ENCODE measurements around the gene OXT. TPM values are rescaled to one million over a fixed set of nuclear protein-coding genes. Genes with fewer than 3 reads are reported as not detected.
A peak's percentile ranks its signal among the peaks of the same experiment; 100 is the strongest.
"Not testable (repeated sequence)": the region's sequence is repeated elsewhere in the genome, so short reads cannot be mapped to it uniquely, and the experiment has no call there.

OXT gene
- total RNA-seq, 1 donor from 2014 or later: not detected

GRCh38 chr20:3051385-3052019, 19.9 kb upstream of the OXT start:
- Mint-ChIP-seq H3K4me3 (ENCODE audit: unreplicated experiment) (no peak overlapping the region), H3K9me3 (ENCODE audit: unreplicated experiment) (no peaks in the 10 kb centered on the region), H3K4me1 (ENCODE audit: low read depth, unreplicated experiment) (peaks cover 4% of the 10 kb centered on the region)

GRCh38 chr20:3059489-3059888, 11.9 kb upstream of the OXT start:
- H3K36me3 Mint-ChIP-seq (ENCODE audit: unreplicated experiment): no peaks in the 10 kb centered on the region
- H3K4me3 Mint-ChIP-seq (ENCODE audit: unreplicated experiment): no peak overlapping the region
- no peaks in the 10 kb centered on the region for H3K4me1 Mint-ChIP-seq (ENCODE audit: low read depth, unreplicated experiment)
- DNase-seq: no peak
- no peak overlapping the region for H3K27ac Mint-ChIP-seq (ENCODE audit: unreplicated experiment)
- H3K27me3 Mint-ChIP-seq (ENCODE audit: unreplicated experiment): peaks cover under 1% of the 10 kb centered on the region
- H3K9me3 Mint-ChIP-seq (ENCODE audit: unreplicated experiment): no peaks in the 10 kb centered on the region
- no peak for TF ChIP-seq CTCF (IDR thresholded peaks at IDR 0.05; ENCODE audit: partially characterized antibody, unreplicated experiment)

More at GRCh38 chr20:3051385-3052019, 19.9 kb upstream of the OXT start:
- no peaks in the 10 kb centered on the region for H3K27me3 Mint-ChIP-seq (ENCODE audit: unreplicated experiment)
- no peak overlapping the region for H3K27ac Mint-ChIP-seq (ENCODE audit: unreplicated experiment)
- no peak for DNase-seq
- no peaks in the 10 kb centered on the region for H3K36me3 Mint-ChIP-seq (ENCODE audit: unreplicated experiment)
- TF ChIP-seq CTCF (IDR thresholded peaks at IDR 0.05; ENCODE audit: partially characterized antibody, unreplicated experiment): peak; percentile 29

DNA sequence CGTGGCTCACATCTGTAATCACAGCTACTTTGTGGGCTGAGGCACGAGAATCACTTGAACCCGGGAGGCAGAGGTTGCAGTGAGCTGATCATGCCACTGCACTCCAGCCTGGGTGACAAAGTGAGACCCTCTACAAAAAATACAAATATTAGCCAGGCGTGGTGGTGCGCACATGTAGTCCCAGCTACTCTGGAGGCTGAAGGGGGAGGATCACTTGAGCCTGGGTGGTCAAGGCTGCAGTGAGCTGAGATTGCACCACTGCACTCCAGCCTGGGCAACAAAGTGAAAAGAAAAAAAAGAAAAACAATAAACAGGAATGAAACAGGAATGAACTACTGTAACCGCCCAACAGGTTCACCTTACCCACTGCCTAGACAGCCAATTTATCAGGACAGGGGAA, 7.3 kb upstream of the OXT start:
- H3K9me3 Mint-ChIP-seq (ENCODE audit: unreplicated experiment); H3K4me3 Mint-ChIP-seq (ENCODE audit: unreplicated experiment): not testable (repeated sequence)

GRCh38 chr20:3067139-3068014, 4.0 kb upstream of the OXT start:
- Mint-ChIP-seq H3K36me3 (ENCODE audit: unreplicated experiment) (no peaks in the 10 kb centered on the region), H3K27ac (ENCODE audit: unreplicated experiment) (no peak overlapping the region), H3K4me1 (ENCODE audit: low read depth, unreplicated experiment) (peaks cover 2% of the 10 kb centered on the region), H3K9me3 (ENCODE audit: unreplicated experiment) (peaks cover 4% of the 10 kb centered on the region), H3K27me3 (ENCODE audit: unreplicated experiment) (peaks cover 15% of the 10 kb centered on the region), H3K4me3 (ENCODE audit: unreplicated experiment) (no peak overlapping the region)
- TF ChIP-seq CTCF (IDR thresholded peaks at IDR 0.05; ENCODE audit: partially characterized antibody, unreplicated experiment): no peak
- no peak for DNase-seq

More for the DNA sequence above, 7.3 kb upstream of the OXT start:
- not testable (repeated sequence) for H3K27ac Mint-ChIP-seq (ENCODE audit: unreplicated experiment); H3K36me3 Mint-ChIP-seq (ENCODE audit: unreplicated experiment); H3K27me3 Mint-ChIP-seq (ENCODE audit: unreplicated experiment); DNase-seq; H3K4me1 Mint-ChIP-seq (ENCODE audit: low read depth, unreplicated experiment)

- peaks cover 4% of the 10 kb centered on the region for H3K4me1 Mint-ChIP-seq (ENCODE audit: low read depth, unreplicated experiment)
- no peak for DNase-seq
- no peak overlapping the region for H3K27ac Mint-ChIP-seq (ENCODE audit: unreplicated experiment)
- H3K9me3 Mint-ChIP-seq (ENCODE audit: unreplicated experiment): peaks cover 4% of the 10 kb centered on the region
- no peak for TF ChIP-seq CTCF (IDR thresholded peaks at IDR 0.05; ENCODE audit: partially characterized antibody, unreplicated experiment)
- H3K27me3 Mint-ChIP-seq (ENCODE audit: unreplicated experiment): peaks cover 19% of the 10 kb centered on the region
- H3K36me3 Mint-ChIP-seq (ENCODE audit: unreplicated experiment): no peaks in the 10 kb centered on the region
- no peak overlapping the region for H3K4me3 Mint-ChIP-seq (ENCODE audit: unreplicated experiment)
Observed at GRCh38 chr20:3068075-3068474, 3.3 kb upstream of the OXT start.

Data from glutamatergic neuron (in vitro differentiated cells).